Endothelial cell of umbilical vein (primary cell): ENCODE results near the gene TSPO. TPM values are rescaled to one million over a fixed set of nuclear protein-coding genes. Genes with fewer than 3 reads are reported as not detected.

Source experiments
- BruUV-seq: library from RNA; stranded (reverse); fragments of 400-500 nt; replicated peaks from 2 replicates; lab custom pipeline; 2021; lab: Mats Ljungman, UMichigan
- CTCF ChIA-PET: fragments of 300-600, 350-600 bp; sonication (Branson Sonifier 250); formaldehyde crosslinking; loops from one replicate; lab custom pipeline; 2021; ENCODE audit warnings: antibody characterized with exemption, inconsistent platforms; lab: Charles Lee
- POLR2A ChIA-PET: fragments of 300-600, 350-600 bp; sonication (Branson Sonifier 250); formaldehyde crosslinking; loops from one replicate; lab custom pipeline; 2021; ENCODE audit warnings: antibody characterized with exemption, inconsistent platforms; lab: Charles Lee
- DNase-seq: peaks from one replicate; pipeline ENCODE4 v3.0.0-alpha.2; 2011; ENCODE audit warnings: low read depth, low spot score
- FAIRE-seq: peaks from 2 replicates; lab custom pipeline; 2011; peaks lifted over from hg19 to GRCh38; lab: Jason Lieb, UNC
- H2AFZ ChIP-seq: 2 replicates; pipeline ENCODE4 v1.6.0; 2012; ENCODE audit warnings: low read depth, low read length, control low read depth, inconsistent platforms
- H3K27ac ChIP-seq: 2 replicates; pipeline ENCODE4 v1.5.1; 2011; ENCODE audit warnings: low read depth, mild to moderate bottlenecking, control low read depth, low read length, moderate library complexity; ENCODE audit not compliant: insufficient read depth
- H3K27me3 ChIP-seq, 2 experiments: 2 replicates each; pipeline versions ENCODE4 v1.6.0 to v1.6.1; 2011; ENCODE audit warnings: low read length in 2 of 2, mixed read lengths in 1 of 2; ENCODE audit not compliant: control insufficient read depth in 2 of 2, insufficient read depth in 2 of 2
- H3K36me3 ChIP-seq, 2 experiments: 2 replicates in 1 of 2; 3 replicates in 1 of 2; pipeline ENCODE4 v1.5.1; 2011; ENCODE audit warnings: low read length in 2 of 2, mild to moderate bottlenecking in 1 of 2, moderate library complexity in 1 of 2; ENCODE audit not compliant: control insufficient read depth in 2 of 2, insufficient read depth in 2 of 2; ENCODE audit errors: extremely low read depth in 1 of 2
- H3K4me1 ChIP-seq: 3 replicates; pipeline ENCODE4 v1.5.1; 2011; ENCODE audit warnings: mild to moderate bottlenecking, low read length; ENCODE audit not compliant: control insufficient read depth, insufficient read depth; ENCODE audit errors: extremely low read depth
- H3K4me2 ChIP-seq: 2 replicates; pipeline ENCODE4 v1.6.1; 2011; ENCODE audit warnings: low read length, control low read depth, mixed read lengths; ENCODE audit not compliant: insufficient read depth
- H3K4me3 ChIP-seq, 3 experiments: fragments of 200-600 bp in 1 of 3; sonication (generic), shearing (Covaris generic) in 1 of 3; replicated peaks in 1 of 3; 2 replicates each; pipeline ENCODE4 v1.5.1; 2011 to 2016; ENCODE audit warnings: control low read depth in 3 of 3, low read length in 3 of 3, mild to moderate bottlenecking in 2 of 3, inconsistent platforms in 1 of 3, low read depth in 1 of 3, moderate library complexity in 1 of 3; ENCODE audit not compliant: insufficient read depth in 1 of 3
- H3K79me2 ChIP-seq: 2 replicates; pipeline ENCODE4 v1.6.0; 2012; ENCODE audit warnings: low read length, inconsistent platforms; ENCODE audit not compliant: control insufficient read depth, insufficient read depth
- H3K9ac ChIP-seq: replicated peaks from 2 replicates; pipeline ENCODE3; 2011; ENCODE audit warnings: low read length, control low read depth; ENCODE audit not compliant: insufficient read depth; ENCODE audit errors: extremely low read depth
- H3K9me1 ChIP-seq: replicated peaks from 3 replicates; pipeline ENCODE4 v1.6.0; 2011; ENCODE audit warnings: mild to moderate bottlenecking, low read length; ENCODE audit not compliant: control insufficient read depth, insufficient read depth; ENCODE audit errors: extremely low read depth
- H3K9me3 ChIP-seq: replicated peaks from 2 replicates; pipeline ENCODE4 v1.5.1; 2012; ENCODE audit warnings: low read length, inconsistent platforms; ENCODE audit not compliant: control insufficient read depth, insufficient read depth
- H4K20me1 ChIP-seq: replicated peaks from 2 replicates; pipeline ENCODE3; 2011; ENCODE audit warnings: mild to moderate bottlenecking, low read length; ENCODE audit not compliant: control insufficient read depth, insufficient read depth; ENCODE audit errors: extremely low read depth
- CTCF ChIP-seq, 2 donors: IDR thresholded peaks; 1 replicate in 1 of 2; 2 replicates in 1 of 2; pipeline ENCODE4 v1.5.1; 2011; ENCODE audit warnings: low read length in 2 of 2, mild to moderate bottlenecking in 2 of 2, moderate library complexity in 2 of 2, control low read depth in 1 of 2, inconsistent platforms in 1 of 2, low read depth in 1 of 2; ENCODE audit not compliant: insufficient read depth in 1 of 2; ENCODE audit errors: extremely low read depth in 1 of 2
- EZH2 ChIP-seq: IDR thresholded peaks from 2 replicates; pipeline ENCODE4 v1.6.1; 2012; ENCODE audit warnings: borderline replicate concordance, low read depth, mild to moderate bottlenecking, moderate library complexity, low read length, inconsistent platforms; ENCODE audit not compliant: severe bottlenecking
- FOS ChIP-seq: IDR thresholded peaks from 2 replicates; pipeline ENCODE4 v1.6.1; 2011; ENCODE audit warnings: mild to moderate bottlenecking, low read length, moderate library complexity, borderline replicate concordance; ENCODE audit not compliant: insufficient read depth
- GATA2 ChIP-seq: IDR thresholded peaks from 2 replicates; pipeline ENCODE4 v1.7.0; 2011; ENCODE audit warnings: low read depth, mild to moderate bottlenecking, moderate library complexity, mixed read lengths, low read length; ENCODE audit not compliant: insufficient read length, insufficient read depth
- JUN ChIP-seq: IDR thresholded peaks from 2 replicates; pipeline ENCODE4 v1.6.1; 2011; ENCODE audit warnings: borderline replicate concordance, low read depth; ENCODE audit not compliant: insufficient read length, insufficient read depth
- MAX ChIP-seq: IDR thresholded peaks from 2 replicates; pipeline ENCODE4 v1.6.1; 2011; ENCODE audit not compliant: insufficient read depth, insufficient read length
- POLR2AphosphoS5 ChIP-seq: IDR thresholded peaks from 2 replicates; pipeline ENCODE4 v1.6.1; 2012; ENCODE audit warnings: low read depth, mild to moderate bottlenecking, control low read depth, low read length, moderate library complexity; ENCODE audit not compliant: insufficient read depth
- dilution Hi-C: fragments of 300-500 bp; cut with MboI; formaldehyde crosslinking; loops from one replicate; pipeline ENCODE4 v1.15.0; 2019; ENCODE audit warnings: low sequenced_read_pairs; ENCODE audit not compliant: extremely low pct_ligation_motif_present
- intact Hi-C: fragments of 100-400 bp; cut with micrococcal nuclease; formaldehyde crosslinking; loops from one replicate; pipeline ENCODE4 v1.10.0; 2022
- polyA plus RNA-seq, 4 experiments: library from polyadenylated mRNA; depleted of rRNA in 3 of 4; stranded (reverse) in 3 of 4; unstranded in 1 of 4; fragments of >200 nt; gene quantifications; 2 replicates each; pipeline versions ENCODE4 v1.2.1 to v1.2.3, GENCODE V29; 2011 to 2012; ENCODE audit warnings: missing spikeins in 1 of 4
- total RNA-seq: library from RNA; stranded (reverse); gene quantifications from 2 replicates; pipeline ENCODE4 v1.2.3, GENCODE V29; 2021

TSPO gene
- total and polyA plus RNA-seq, 2 donors (not counting 3 experiments of a cell fraction or from before 2014, with no cell fraction given) = 328 to 720 TPM

- H3K79me2 ChIP-seq = no peaks in the 10 kb centered on the region
- no peak overlapping the region for H3K4me2 ChIP-seq
- no peaks in the 10 kb centered on the region for H3K4me1 ChIP-seq
- intact Hi-C loops (no loop called here), dilution Hi-C loops (no loop called here)
- H2AFZ ChIP-seq = no peak overlapping the region
- TF ChIP-seq MAX (no peak), EZH2 (no peak), FOS (no peak), CTCF (IDR thresholded peaks at IDR 0.05; ENCODE audit: extremely low read depth in 1 of 2, insufficient read depth in 1 of 2, low read depth in 1 of 2, low read length in 2 of 2) (no peak)
- ChIA-PET CTCF (no interaction called here), POLR2A (no interaction called here)
- H4K20me1 ChIP-seq = no peaks in the 10 kb centered on the region
- FAIRE-seq (no peak), DNase-seq (no peak)
- H3K27me3 ChIP-seq = peaks cover 16 to 21% of the 10 kb centered on the region in 2 experiments
- no peak overlapping the region for H3K27ac ChIP-seq
- no peaks in the 10 kb centered on the region for H3K9me3 ChIP-seq
- BruUV-seq = no TSS peak
- no peaks in the 10 kb centered on the region for H3K36me3 ChIP-seq
- H3K9ac ChIP-seq = no peak overlapping the region
- no peak overlapping the region for H3K4me3 ChIP-seq
- H3K9me1 ChIP-seq = no peaks in the 10 kb centered on the region
Measured at GRCh38 chr22:43114958-43115357, 36.4 kb upstream of the TSPO start.

GRCh38 chr22:43116932-43117331 is 34.4 kb upstream of the TSPO start:
- Histone ChIP-seq H3K27ac (no peak overlapping the region), H3K9ac (no peak overlapping the region), H3K9me1 (no peaks in the 10 kb centered on the region), H3K4me2 (no peak overlapping the region), H3K79me2 (no peaks in the 10 kb centered on the region), H3K36me3 (no peaks in the 10 kb centered on the region), H3K27me3 (peaks cover 0 to 10% of the 10 kb centered on the region in 2 experiments), H3K4me3 (no peak overlapping the region), H2AFZ (no peak overlapping the region), H3K9me3 (no peaks in the 10 kb centered on the region), H3K4me1 (no peaks in the 10 kb centered on the region), H4K20me1 (no peaks in the 10 kb centered on the region)
- DNase-seq (no peak), FAIRE-seq (no peak)
- ChIA-PET CTCF (no interaction called here), POLR2A (no interaction called here)
- dilution Hi-C loops (no loop called here), intact Hi-C loops (no loop called here)
- BruUV-seq = no TSS peak
- TF ChIP-seq EZH2 (no peak), POLR2AphosphoS5 (no peak), CTCF (IDR thresholded peaks at IDR 0.05; ENCODE audit: extremely low read depth in 1 of 2, insufficient read depth in 1 of 2, low read depth in 1 of 2, low read length in 2 of 2) (no peak), MAX (no peak), JUN (no peak), FOS (no peak), GATA2 (no peak)
